Effector memory CD4-positive, alpha-beta T cell (primary cell): Measurements from ENCODE around the gene FA2H.
"Not testable (repeated sequence)": the region's sequence is repeated elsewhere in the genome, so short reads cannot be mapped to it uniquely, and the experiment has no call there.

Source experiments
- DNase-seq, 3 donors: peaks; one replicate each; pipeline ENCODE4 v3.0.0-alpha.2; 2020
- H3K27ac ChIP-seq: 2 replicates; pipeline ENCODE4 v1.7.0; 2013; ENCODE audit warnings: mild to moderate bottlenecking, low read length, moderate library complexity; ENCODE audit not compliant: insufficient read depth, poor library complexity, severe bottlenecking
- H3K27me3 ChIP-seq: replicated peaks from 2 replicates; pipeline ENCODE4 v1.7.0; 2013; ENCODE audit warnings: mild to moderate bottlenecking, low read length; ENCODE audit not compliant: insufficient read depth, control insufficient read depth, poor library complexity, severe bottlenecking
- H3K36me3 ChIP-seq: 2 replicates; pipeline ENCODE4 v1.7.0; 2013; ENCODE audit warnings: mild to moderate bottlenecking, low read length, moderate library complexity; ENCODE audit not compliant: control insufficient read depth, insufficient read depth
- H3K4me1 ChIP-seq: 2 replicates; pipeline ENCODE4 v1.7.0; 2013; ENCODE audit warnings: low read length, mild to moderate bottlenecking; ENCODE audit not compliant: control insufficient read depth, insufficient read depth, poor library complexity, severe bottlenecking
- H3K4me3 ChIP-seq: 2 replicates; pipeline ENCODE4 v1.7.0; 2013; ENCODE audit warnings: low read length, low read depth, mild to moderate bottlenecking; ENCODE audit not compliant: insufficient read depth, poor library complexity, severe bottlenecking
- H3K9me3 ChIP-seq: 2 replicates; pipeline ENCODE4 v1.7.0; 2013; ENCODE audit warnings: mild to moderate bottlenecking, low read length, moderate library complexity; ENCODE audit not compliant: control insufficient read depth

FA2H gene

DNA sequence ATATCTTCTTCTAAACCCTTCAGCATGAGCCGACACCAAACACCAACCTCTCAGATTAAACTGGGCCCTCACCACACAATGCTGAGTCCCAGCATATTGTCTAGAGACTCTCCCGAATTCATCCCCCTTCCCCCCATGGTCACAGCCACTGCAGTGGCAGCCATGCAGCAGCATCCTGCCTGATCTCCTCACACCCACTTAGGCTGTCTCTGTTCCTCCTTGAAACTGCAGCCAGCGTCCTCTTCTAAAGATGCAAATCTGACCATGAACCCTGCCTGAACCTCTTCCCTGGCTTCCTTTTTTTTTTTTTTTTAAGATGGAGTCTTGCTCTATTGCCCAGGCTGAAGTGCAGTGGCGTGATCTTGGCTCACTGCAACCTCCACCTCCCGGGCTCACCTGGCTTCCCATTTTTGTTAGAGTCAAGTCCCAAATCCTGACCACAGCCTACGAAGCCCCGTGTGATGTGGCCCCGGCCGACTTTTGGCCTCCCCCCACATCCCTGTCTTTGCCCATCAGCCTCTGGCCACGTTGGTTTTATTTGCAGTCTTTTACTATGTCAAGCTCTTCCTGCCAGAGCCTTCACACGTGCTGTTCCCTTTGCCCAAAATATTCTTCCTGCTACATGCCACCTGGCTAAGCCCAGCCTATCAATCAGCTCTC lies 2.8 kb downstream of the FA2H start:
- peaks cover 16% of the 10 kb centered on the region for H3K27me3 ChIP-seq
- no peak for DNase-seq
- H3K27ac ChIP-seq = no peak overlapping the region
- H3K36me3 ChIP-seq = no peaks in the 10 kb centered on the region
- H3K4me3 ChIP-seq = no peak overlapping the region
- peaks cover 10% of the 10 kb centered on the region for H3K4me1 ChIP-seq
- no peaks in the 10 kb centered on the region for H3K9me3 ChIP-seq

GRCh38 chr16:74770831-74771526 lies 3.6 kb downstream of the FA2H start:
- no peaks in the 10 kb centered on the region for H3K36me3 ChIP-seq
- no peak overlapping the region for H3K27ac ChIP-seq
- peaks cover 16% of the 10 kb centered on the region for H3K27me3 ChIP-seq
- H3K9me3 ChIP-seq = no peaks in the 10 kb centered on the region
- no peak for DNase-seq
- peaks cover 10% of the 10 kb centered on the region for H3K4me1 ChIP-seq
- H3K4me3 ChIP-seq = no peak overlapping the region

DNA sequence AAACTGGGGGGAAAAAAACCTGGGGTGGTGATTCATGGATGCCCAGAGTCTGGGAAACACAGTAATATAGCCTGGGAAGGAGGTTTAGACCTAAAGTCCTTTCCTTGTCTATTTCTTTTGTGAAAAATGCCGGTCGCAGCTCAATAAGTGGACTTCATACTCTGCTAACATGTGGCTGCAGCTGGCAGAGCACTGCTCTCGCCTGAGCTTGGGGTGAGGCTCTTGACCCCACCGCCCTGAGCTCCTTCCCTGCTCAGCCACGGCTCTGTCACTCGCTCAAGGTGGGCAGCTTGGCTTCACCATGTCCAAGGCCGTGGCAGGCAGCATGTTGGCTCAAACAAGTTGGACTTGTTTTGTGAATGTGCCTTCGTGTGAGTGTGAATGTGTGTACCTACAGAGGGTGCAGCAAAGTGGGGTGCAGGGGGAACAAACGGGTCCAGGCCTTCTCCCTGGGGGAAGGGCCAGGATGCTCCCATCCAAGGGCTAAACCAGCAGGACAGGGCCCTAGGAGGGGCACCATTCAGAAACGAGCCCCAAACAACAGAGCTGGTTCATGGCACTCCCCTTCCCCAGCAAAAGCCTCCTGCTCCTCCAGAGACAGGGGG lies 4.9 kb downstream of the FA2H start:
- no peak overlapping the region for H3K4me3 ChIP-seq
- no peak for DNase-seq
- no peaks in the 10 kb centered on the region for H3K9me3 ChIP-seq
- no peaks in the 10 kb centered on the region for H3K36me3 ChIP-seq
- peaks cover 5% of the 10 kb centered on the region for H3K27me3 ChIP-seq
- H3K27ac ChIP-seq = no peak overlapping the region
- H3K4me1 ChIP-seq = peaks cover 6% of the 10 kb centered on the region

GRCh38 chr16:74768239-74768638 lies 6.4 kb downstream of the FA2H start:
- no peak overlapping the region for H3K4me3 ChIP-seq
- H3K4me1 ChIP-seq = no peaks in the 10 kb centered on the region
- no peaks in the 10 kb centered on the region for H3K27me3 ChIP-seq
- H3K36me3 ChIP-seq = no peaks in the 10 kb centered on the region
- no peaks in the 10 kb centered on the region for H3K9me3 ChIP-seq
- no peak overlapping the region for H3K27ac ChIP-seq
- DNase-seq = no peak

DNA sequence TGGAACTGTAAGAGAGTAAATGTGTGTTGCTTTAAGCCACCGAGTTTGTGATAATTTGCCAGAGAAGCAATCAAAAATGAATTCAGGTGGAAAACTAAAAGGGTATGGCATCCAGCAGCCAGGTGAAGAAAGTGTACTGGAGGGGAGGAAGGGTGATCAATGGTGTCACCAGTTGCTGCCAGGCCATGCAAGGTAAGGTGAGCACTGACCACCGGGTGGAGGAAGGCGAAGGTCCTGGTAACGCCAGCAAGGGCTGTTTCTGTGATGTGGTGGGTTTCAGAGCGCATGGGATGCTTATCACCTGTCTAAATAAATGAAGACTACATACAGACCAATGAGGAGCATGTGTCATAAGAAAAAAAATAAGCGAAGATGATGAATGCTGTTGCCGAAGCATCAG lies 6.9 kb downstream of the FA2H start:
- no peak overlapping the region for H3K4me3 ChIP-seq
- H3K27ac ChIP-seq = no peak overlapping the region
- H3K27me3 ChIP-seq = no peaks in the 10 kb centered on the region
- no peak for DNase-seq
- no peaks in the 10 kb centered on the region for H3K9me3 ChIP-seq
- H3K4me1 ChIP-seq = no peaks in the 10 kb centered on the region
- H3K36me3 ChIP-seq = no peaks in the 10 kb centered on the region

GRCh38 chr16:74766729-74767128 lies 7.9 kb downstream of the FA2H start:
- Histone ChIP-seq H3K4me1 (no peaks in the 10 kb centered on the region), H3K4me3 (no peak overlapping the region), H3K27me3 (no peaks in the 10 kb centered on the region), H3K9me3 (no peaks in the 10 kb centered on the region), H3K36me3 (no peaks in the 10 kb centered on the region), H3K27ac (no peak overlapping the region)
- DNase-seq = no peak

DNA sequence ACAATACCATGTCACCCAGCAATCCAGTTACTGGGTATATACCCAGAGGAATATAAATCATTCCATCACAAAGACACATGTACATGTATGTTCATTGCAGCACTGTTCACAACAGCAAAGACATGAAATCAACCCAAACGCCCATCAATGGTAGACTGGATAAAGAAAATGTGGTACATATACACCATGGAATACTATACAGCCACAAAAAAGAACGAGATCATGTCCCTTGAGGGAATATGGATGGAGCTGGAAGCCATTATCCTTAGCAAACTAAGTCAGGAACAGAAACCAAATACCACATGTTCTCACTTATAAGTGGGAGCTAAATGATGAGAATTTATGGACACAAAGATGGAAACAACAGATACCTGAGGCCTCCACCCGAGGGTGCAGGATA lies 10.4 kb downstream of the FA2H start:
- not testable (repeated sequence) for H3K9me3 ChIP-seq, H3K36me3 ChIP-seq, H3K27ac ChIP-seq, H3K27me3 ChIP-seq, H3K4me1 ChIP-seq, DNase-seq, H3K4me3 ChIP-seq

DNA sequence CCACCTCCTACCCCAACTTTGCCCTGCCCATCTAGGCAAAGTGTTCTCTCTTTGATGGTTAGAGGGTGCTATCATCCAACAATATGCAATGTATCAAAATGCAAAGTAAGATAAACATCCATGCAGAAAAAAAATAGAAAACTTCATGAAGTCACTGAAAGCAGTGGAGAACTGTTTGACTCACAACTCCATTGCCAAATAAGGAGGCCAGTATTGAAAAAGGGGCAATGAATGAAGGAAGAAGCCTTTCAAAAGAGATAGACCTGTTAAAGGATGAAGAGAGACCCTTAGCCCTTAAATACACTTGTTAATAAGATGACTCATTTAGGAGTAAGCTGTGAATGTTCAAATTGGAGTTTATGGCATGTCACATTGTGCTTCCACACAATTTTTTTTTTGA lies 13.0 kb downstream of the FA2H start:
- Histone ChIP-seq H3K36me3 (no peaks in the 10 kb centered on the region), H3K27me3 (no peaks in the 10 kb centered on the region), H3K9me3 (no peaks in the 10 kb centered on the region), H3K27ac (no peak overlapping the region), H3K4me3 (no peak overlapping the region), H3K4me1 (no peaks in the 10 kb centered on the region)
- DNase-seq = no peak

- H3K27me3 ChIP-seq = no peaks in the 10 kb centered on the region
- no peak for DNase-seq
These were observed 14.4 kb downstream of the FA2H start for GRCh38 chr16:74760007-74760767.

DNA sequence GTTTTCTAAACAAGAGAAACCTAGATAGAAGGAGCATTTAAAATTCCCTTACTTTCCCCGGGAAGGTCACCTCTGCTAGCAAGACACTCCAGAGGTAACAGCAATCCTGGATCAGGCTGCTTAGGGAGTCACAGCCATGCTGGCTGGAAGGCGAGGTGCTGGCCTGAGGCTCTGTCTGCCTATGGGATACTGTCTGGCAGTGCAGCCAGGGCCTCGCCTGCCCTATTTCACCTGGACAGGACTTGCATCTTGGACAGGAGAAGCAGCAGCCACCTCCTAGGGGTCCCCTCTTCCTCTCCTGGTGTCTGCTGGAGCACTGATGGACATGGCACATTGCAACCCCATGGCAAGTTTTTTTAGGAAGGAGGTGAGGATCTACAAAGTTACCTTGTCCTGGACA lies 15.1 kb downstream of the FA2H start:
- Histone ChIP-seq H3K4me1 (no peaks in the 10 kb centered on the region), H3K4me3 (no peak overlapping the region)

More at GRCh38 chr16:74760007-74760767, 14.4 kb downstream of the FA2H start:
- no peaks in the 10 kb centered on the region for H3K36me3 ChIP-seq
- no peak overlapping the region for H3K4me3 ChIP-seq
- H3K27ac ChIP-seq = no peak overlapping the region
- no peaks in the 10 kb centered on the region for H3K4me1 ChIP-seq
- H3K9me3 ChIP-seq = no peaks in the 10 kb centered on the region

More for the DNA sequence above, 15.1 kb downstream of the FA2H start:
- Histone ChIP-seq H3K9me3 (no peaks in the 10 kb centered on the region), H3K27ac (no peak overlapping the region), H3K36me3 (no peaks in the 10 kb centered on the region), H3K27me3 (no peaks in the 10 kb centered on the region)
- no peak for DNase-seq
